Mucosa of gallbladder (tissue), 1 donor: Measurements from ENCODE around the gene AGAP3. TPM values are rescaled to one million over a fixed set of nuclear protein-coding genes. Genes with fewer than 3 reads are reported as not detected.
A peak's percentile ranks its signal among the peaks of the same experiment; 100 is the strongest.

Source experiments
- DNase-seq: peaks from one replicate; pipeline ENCODE4 v3.0.0-alpha.2; 2020; ENCODE audit warnings: low spot score
- total RNA-seq: library from RNA; stranded (reverse); gene quantifications from one replicate; pipeline ENCODE4 v1.2.1, GENCODE V29; 2021
- donor health status: DM: no; HTN: no; CAD: no.

AGAP3 gene
- total RNA-seq, 1 donor from 2014 or later, result 98.4 TPM

DNA sequence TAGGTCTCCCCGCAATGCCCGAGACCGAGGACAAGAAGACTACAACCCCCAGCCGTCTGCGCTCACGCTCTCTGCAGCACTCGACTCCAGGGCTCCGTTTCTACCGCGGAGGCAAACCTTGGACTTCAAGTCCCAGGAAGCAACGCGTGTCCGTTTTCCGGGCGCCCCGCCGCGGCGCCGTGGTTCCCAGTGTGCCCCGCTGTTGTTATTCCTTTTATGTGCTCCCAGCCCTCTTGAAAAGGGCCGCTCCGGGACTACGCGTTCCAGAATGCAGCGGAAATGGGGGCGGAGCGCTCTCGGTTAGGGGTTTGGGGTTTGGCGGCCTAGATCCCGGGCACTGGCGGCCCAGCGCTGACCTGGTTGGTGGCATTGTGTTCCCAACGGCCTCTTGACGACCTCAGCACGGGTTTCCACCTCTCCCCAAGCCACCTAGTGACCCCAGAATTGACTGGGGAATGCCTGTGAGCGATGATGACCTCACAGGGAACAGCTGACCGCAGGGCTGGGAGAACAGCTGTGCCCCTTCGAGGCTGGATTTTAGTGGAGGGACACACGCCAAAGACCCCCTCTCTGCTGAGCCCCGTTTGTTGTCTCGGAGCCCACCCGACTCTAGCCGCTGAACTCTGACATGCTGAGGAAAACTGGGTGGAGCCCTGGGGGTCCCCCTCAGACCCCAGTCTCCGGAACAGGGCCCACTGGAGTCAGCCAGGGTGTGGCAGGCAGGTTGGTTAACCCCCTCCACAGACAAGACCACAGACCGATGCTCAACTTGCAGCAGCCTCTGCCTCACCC, 28.1 kb upstream of the AGAP3 start:
- peak; percentile 99 for DNase-seq

DNA sequence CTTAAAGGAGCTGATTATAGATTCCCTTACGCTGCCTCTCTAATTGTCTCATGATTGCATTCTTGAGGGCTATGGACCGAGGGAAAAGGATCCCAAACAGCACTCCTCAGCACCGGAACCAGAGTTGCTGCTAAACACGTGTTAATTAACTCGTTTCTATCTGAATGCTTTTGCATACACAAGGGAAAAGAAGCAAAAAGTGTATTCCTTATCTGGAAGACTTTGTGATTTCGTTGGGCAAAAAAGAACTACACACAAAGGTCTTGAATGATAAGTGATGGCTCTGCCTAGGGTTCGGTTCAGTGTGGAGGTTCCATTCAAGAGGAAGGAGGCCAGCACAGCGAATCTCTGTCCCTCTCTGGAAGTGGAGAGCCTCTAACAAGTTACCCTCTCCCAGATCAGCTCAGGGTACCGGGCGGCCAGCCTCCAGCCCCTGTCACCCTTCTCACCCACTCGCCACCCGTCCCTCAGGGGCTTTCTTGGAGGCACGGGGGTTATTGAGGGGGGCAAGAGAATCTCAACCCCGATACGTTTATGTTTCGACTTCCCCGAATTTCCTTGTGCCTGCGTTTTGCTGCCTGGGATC, 27.4 kb upstream of the AGAP3 start:
- no peak for DNase-seq

- peak; percentile 69 for DNase-seq
Measured at GRCh38 chr7:151059367-151060112, 26.7 kb upstream of the AGAP3 start, which contains the start of gene SLC4A2. Gene SLC4A2 (plus strand): TSS chr7:151059589. CDS start chr7:151061988, 2,399 bp downstream.

DNA sequence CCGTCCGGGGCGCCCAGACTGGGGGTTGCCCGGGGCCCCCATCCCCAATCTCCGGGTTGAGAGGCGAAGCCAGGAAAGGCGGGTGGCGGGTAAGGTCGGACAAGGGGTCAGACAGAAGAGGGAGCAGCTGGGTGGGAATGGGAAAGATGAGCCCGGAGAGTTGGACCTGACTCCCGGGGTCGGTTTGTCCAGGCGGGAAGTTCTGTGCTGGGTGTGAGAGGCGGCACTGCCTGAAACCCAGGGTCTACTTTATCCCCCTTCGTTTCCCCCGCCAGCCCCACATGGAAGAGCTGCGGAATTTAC, 26.2 kb upstream of the AGAP3 start:
- DNase-seq, result no peak

DNA sequence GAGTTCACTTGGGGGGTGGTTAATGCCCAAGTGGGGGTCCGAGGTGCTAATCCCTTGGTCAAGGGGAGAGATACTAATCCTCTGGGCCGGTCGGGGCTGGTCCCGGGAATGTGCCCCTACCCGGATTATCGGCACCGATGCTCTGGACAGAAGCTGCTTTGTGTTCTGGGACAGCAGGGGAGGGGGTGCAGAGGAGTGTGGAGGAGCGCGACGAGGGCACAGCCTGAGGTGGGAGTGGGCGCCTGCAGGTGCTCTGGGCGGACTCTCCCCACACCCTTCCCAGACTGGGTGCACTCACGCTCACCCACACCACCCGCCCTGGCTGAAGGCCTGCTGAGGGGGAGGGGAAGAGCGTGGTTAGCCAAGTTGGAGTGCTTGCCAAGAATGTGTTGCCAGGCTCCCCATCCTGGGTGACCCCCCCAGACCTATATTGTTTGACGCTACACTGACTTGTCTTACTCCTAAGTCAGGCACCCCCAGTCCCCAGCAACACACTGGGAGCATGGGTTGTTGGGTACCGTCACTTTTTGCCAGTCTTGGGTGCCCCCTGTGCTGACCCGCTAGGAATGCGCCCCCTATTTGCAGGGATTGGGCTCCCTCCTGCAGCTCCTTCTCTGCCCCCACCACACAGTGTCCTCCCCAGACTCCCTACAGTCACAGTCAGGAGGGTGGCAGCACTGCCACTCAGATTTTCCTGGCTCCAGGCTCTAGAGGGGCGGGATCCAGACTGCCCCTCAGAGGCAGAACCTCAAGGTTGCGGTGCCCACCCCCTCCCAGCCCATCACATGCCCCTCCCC, 25.7 kb upstream of the AGAP3 start:
- peak; percentile 57 for DNase-seq

GRCh38 chr7:151061213-151062110, 24.8 kb upstream of the AGAP3 start:
- DNase-seq, result no peak

DNA sequence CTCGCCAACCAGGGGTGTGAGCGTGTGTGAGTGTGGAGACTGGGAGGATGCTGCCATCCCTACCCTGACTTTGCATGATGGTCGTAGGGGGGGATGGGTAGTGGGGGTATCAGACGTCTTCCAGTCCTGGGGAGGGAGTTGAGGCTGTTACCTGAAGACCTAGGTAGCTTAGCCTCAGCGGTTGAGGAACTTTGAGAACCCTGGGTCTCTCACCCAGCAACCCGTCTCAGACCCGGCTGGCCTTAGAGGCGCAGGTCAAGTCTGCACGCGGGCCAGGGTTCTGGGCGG, 24.2 kb upstream of the AGAP3 start:
- no peak for DNase-seq

DNA sequence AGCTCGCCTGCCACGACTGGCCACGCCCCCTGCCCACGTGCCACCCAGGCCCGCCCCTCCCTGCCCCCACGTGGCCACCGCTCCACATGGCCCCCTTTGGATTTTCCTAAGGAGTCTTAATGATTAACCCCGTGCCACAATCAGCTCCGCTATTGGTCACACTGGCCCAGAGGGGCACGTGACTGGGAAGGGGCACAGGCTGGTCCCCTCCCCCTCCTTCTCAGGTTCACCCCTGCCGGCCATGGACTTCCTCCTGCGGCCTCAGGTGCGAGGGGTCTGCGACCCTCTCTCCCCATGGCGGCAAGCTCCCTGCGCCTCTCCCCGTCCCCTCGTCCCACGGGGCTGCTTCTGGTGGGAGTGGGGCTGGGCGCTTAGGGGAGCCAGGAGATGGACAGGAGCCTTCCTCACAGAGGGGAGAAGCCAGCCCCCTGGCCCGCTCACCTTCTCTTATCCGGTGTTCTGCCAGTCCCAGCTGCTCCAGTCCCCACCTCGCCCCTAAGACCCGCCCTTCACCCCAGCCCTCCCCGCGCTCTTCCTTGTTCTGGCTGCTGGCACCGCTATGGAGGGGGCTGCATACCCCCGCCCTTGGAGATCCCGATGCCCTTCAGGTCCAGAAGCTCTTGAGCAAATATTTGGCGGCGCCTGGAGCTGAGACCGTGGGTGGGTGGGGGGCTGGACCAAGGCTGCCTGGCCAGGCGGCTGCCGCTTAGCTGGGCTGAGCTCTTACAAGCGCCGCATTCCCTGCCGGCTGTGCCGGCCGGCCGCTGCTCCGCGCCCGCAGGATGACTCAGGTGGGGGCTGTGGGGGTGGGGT, 23.7 kb upstream of the AGAP3 start:
- DNase-seq, result peak; percentile 81

DNA sequence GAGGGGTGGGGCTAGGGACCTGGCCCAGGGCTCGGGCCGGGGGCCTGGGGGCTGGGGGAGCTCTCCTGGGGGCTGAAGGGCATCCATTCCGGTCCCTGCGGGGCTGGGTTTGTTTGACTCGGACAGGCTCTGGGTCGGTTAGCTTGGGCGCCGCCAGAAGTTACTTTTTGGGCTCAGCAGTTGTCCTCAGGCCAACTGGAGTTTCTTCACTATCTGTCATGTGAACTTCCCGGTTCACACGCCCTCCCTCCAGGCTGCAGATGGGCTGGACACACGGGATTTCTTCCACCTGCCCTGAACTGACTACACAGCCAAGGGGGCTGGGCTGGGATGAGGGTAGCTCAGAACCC, 23.1 kb upstream of the AGAP3 start:
- DNase-seq, result peak; percentile 49

GRCh38 chr7:151064454-151064853, 21.8 kb upstream of the AGAP3 start:
- no peak for DNase-seq

- DNase-seq, result no peak
Measured at GRCh38 chr7:151064993-151065392, 21.3 kb upstream of the AGAP3 start.

DNA sequence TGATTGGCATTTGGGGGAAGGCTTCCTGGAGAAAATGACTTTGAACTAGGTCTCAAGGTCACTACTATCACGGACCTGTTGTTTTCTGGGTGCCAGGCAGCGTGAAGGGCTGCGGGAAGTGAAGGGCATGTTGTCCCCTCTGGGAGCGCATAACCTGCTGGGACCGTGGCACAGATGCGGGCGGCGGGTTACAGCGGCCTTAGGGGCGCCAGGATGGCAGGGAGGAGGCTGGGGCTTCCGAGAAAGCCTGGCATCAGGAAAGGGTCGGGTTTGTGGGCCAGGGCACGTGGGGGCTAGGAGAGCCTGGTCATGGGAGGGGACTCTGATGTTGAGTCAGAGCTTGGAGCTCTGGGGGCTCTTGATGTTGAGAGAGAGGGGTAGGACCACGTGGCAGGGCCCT, 20.8 kb upstream of the AGAP3 start:
- DNase-seq, result no peak

GRCh38 chr7:151066273-151066974, 19.9 kb upstream of the AGAP3 start:
- DNase-seq, result no peak

GRCh38 chr7:151068069-151068773, 18.1 kb upstream of the AGAP3 start:
- DNase-seq, result no peak

- no peak for DNase-seq
Measured at GRCh38 chr7:151069841-151070573, 16.3 kb upstream of the AGAP3 start.

GRCh38 chr7:151070574-151070960, 15.7 kb upstream of the AGAP3 start:
- DNase-seq, result no peak

- no peak for DNase-seq
Measured at GRCh38 chr7:151071032-151071866, 15.0 kb upstream of the AGAP3 start.

GRCh38 chr7:151073990-151074389, 12.3 kb upstream of the AGAP3 start:
- DNase-seq, result no peak
